ENCODE results near the gene AOC1.

DNA sequence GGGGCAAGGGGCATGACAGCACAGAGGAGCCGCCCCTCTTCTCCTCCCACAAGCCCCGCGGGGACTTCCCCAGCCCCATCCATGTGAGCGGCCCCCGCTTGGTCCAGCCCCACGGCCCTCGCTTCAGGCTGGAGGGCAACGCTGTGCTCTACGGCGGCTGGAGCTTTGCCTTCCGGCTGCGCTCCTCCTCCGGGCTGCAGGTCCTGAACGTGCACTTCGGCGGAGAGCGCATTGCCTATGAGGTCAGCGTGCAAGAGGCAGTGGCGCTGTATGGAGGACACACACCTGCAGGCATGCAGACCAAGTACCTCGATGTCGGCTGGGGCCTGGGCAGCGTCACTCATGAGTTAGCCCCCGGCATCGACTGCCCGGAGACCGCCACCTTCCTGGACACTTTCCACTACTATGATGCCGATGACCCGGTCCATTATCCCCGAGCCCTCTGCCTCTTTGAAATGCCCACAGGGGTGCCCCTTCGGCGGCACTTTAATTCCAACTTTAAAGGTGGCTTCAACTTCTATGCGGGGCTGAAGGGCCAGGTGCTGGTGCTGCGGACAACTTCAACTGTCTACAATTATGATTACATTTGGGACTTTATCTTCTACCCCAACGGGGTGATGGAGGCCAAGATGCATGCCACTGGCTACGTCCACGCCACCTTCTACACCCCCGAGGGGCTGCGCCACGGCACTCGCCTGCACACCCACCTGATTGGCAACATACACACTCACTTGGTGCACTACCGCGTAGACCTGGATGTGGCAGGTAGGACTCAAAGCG lies 5.1 kb downstream of the AOC1 start:
- TF ChIP-seq, protein P1, sequence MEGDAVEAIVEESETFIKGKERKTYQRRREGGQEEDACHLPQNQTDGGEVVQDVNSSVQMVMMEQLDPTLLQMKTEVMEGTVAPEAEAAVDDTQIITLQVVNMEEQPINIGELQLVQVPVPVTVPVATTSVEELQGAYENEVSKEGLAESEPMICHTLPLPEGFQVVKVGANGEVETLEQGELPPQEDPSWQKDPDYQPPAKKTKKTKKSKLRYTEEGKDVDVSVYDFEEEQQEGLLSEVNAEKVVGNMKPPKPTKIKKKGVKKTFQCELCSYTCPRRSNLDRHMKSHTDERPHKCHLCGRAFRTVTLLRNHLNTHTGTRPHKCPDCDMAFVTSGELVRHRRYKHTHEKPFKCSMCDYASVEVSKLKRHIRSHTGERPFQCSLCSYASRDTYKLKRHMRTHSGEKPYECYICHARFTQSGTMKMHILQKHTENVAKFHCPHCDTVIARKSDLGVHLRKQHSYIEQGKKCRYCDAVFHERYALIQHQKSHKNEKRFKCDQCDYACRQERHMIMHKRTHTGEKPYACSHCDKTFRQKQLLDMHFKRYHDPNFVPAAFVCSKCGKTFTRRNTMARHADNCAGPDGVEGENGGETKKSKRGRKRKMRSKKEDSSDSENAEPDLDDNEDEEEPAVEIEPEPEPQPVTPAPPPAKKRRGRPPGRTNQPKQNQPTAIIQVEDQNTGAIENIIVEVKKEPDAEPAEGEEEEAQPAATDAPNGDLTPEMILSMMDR (IDR thresholded peaks at IDR 0.05; ENCODE audit: poor library complexity, severe bottlenecking): no peak
- no peak for TF ChIP-seq EZH2 (IDR thresholded peaks at IDR 0.05; ENCODE audit: borderline replicate concordance, insufficient read depth, low read length, poor library complexity, severe bottlenecking)
- TF ChIP-seq EP300 (conservative IDR thresholded peaks at IDR 0.05; ENCODE audit: poor library complexity, severe bottlenecking): no peak
